HG02970 (cell line): ENCODE measurements around the gene UIMC1.
"Not testable (repeated sequence)": the region's sequence is repeated elsewhere in the genome, so short reads cannot be mapped to it uniquely, and the experiment has no call there.

ENCODE experiments used
- ATAC-seq: cut with Tn5 transposase; IDR thresholded peaks from one replicate; pipeline ENCODE4 v1.9.1; 2021; ENCODE audit warnings: mild to moderate bottlenecking, moderate library complexity, moderate number of reproducible peaks; ENCODE audit not compliant: unreplicated experiment, low FRiP score

UIMC1 gene

DNA sequence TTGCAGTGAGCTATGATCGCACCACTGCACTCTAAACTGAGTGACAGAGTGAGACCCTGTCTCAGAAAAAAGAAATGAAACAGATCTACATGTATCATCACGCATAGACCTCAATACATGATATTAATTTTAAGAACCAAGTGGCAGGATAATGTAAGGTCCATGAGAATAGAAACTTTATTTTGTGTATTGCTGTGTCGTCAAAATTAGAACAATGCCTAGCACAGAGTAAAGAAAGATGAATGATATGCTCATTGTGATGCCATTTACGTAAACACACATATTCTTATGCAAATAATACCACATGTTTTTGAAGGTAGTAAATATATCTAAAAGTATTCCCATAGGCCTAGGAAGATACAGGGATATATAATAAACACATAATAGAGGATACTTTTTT lies 3.6 kb upstream of the UIMC1 start:
- no peak for ATAC-seq

- ATAC-seq = no peak
These were observed 2.1 kb upstream of the UIMC1 start for GRCh38 chr5:177008716-177009115.

- peak; percentile 43 for ATAC-seq
These were observed 837 bp downstream of the UIMC1 start for GRCh38 chr5:177005619-177006264.

GRCh38 chr5:177004961-177005360 lies 1.6 kb downstream of the UIMC1 start:
- no peak for ATAC-seq

- ATAC-seq = no peak
These were observed 2.9 kb downstream of the UIMC1 start for GRCh38 chr5:177003649-177004048.

- not testable (repeated sequence) for ATAC-seq
These were observed 7.1 kb downstream of the UIMC1 start for GRCh38 chr5:176999526-176999925.

DNA sequence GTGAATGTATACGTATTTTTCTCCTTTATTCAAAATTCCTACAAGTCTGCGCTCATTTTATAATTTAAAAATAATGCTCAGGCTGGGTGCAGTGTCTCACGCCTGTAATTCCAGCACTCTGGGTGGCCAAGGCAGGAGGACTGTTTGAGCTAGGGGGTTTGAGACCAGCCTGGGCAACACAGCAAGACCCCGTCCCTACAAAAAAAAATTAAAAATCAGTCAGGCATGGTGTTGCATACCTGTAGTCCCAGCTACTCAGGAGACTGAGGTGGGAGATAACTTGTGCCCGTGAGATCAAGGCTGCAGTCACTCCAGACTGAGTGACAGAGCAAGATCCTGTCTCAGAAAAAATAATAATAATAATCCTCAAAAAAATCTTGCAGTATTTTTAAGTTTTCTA lies 7.8 kb downstream of the UIMC1 start:
- ATAC-seq = no peak

GRCh38 chr5:176996780-176997179 lies 9.8 kb downstream of the UIMC1 start:
- no peak for ATAC-seq

DNA sequence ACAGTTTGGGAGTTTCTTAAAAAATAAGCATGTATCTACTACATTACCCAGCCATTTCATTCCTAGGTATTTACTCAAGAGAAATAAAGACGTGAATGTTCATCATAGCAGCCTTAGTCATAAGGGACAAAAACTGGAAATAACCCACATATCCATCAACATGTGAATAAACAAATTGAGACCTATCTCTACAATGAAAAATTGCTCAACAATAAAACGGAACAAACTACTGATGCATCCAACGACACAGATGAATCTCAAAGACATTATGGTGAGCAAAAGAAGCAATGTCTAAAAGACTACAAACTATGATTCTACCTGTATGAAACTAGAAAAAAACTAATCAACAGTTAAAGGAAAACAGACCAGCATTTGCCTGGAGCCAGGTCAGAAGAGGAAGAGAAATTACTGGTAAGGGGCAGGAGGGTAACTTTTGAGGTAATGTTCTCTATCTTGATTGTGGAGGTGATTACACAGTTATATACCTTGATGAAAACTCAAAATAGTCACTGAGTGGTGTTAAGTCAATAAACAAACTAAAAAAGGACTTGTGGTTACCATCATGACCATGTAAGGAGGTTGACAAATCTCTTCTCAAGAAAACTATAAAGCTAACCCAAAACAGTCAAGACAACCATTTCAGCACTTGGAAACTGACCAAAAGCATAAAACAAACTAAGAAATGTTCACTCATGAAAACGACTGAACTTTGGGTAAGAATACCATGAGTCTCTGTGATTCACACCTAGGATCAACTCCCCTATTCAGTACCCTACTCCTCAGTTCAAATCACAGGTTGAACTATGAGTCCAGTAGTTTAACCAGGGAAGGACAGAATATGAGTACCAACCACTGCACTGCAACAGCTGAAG lies 10.4 kb downstream of the UIMC1 start:
- no peak for ATAC-seq

- no peak for ATAC-seq
These were observed 11.5 kb downstream of the UIMC1 start for GRCh38 chr5:176995122-176995490.

GRCh38 chr5:176994460-176995121 lies 12.0 kb downstream of the UIMC1 start:
- no peak for ATAC-seq

DNA sequence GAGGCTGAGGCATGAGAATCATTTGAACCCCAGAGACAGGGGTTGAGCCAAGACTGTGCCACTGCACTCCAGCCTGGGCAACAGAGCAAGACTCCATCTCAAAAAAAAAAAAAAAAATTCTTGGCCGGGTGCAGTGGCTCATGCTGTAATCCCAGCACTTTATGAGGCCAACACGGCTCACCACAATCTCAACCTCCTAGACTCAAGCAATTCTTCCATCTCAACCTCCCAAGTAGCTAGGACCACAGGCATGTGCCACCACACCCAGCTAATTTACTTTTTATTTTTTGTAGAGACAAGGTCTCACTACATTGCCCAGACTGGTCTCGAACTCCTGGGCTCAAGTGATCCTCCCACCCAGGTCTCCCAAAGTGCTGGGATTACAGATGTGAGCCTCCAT lies 13.5 kb downstream of the UIMC1 start:
- ATAC-seq = not testable (repeated sequence)

GRCh38 chr5:176987583-176987982 lies 19.0 kb downstream of the UIMC1 start:
- no peak for ATAC-seq

DNA sequence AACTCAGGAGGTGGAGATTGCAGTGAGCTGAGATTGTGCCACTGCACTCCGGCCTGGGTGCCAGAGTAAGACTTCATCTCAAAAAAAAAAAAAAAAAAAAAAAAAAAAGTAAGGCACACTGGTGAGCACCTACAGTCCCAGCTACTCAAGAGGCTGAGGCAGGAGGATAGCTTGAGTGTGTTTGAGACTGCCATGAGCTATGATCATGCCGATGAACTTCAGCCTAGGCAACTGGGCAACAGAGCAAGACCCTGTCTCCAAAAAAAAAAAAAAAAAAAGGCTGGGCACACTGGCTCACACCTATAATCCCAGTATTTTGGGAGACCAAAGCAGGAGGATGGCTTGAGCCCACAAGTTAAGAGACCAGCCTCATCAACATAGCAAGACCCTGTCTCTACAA lies 20.3 kb downstream of the UIMC1 start:
- ATAC-seq = no peak

- ATAC-seq = no peak
These were observed 21.1 kb downstream of the UIMC1 start for GRCh38 chr5:176985516-176985915.

- ATAC-seq = not testable (repeated sequence)
These were observed 22.4 kb downstream of the UIMC1 start for GRCh38 chr5:176984176-176984575.

GRCh38 chr5:176983593-176983992 lies 23.0 kb downstream of the UIMC1 start:
- ATAC-seq = not testable (repeated sequence)

DNA sequence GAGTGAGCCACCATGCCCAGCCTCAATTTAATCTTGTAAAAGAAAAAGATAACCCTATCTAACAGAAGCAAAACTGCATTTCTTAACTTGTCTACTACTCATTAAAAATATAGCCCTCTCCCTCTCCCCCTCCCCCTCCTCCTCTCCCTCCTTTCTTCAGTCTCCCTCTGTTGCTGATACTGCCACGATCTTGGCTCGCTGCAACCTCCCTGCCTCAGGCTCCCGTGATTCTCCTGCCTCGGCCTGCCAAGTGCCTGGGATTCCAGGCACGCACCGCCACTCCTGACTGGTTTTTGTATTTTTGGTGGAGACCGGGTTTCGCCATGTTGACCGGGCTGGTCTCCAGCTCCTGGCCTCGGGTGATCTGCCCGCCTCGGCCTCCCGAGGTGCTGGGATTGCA lies 23.5 kb downstream of the UIMC1 start:
- ATAC-seq = not testable (repeated sequence)

DNA sequence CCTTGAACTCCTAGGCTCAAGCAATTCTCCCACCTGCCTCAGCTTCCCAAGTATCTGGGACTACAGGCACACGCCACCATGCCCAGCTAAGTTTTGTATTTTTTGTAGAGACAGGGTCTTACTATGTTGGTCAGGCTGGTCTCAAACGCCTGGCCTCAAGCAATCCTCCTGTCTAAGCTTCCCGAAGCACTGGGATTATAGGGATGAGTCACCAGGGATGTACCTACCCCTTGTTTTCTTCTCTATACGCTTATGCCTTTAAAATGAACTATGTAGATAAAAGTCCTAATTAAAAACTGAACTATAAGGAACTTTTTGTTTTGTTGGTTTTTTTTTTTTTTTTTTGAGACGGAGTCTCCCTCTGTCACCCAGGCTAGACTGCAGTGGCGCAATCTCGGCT lies 25.8 kb downstream of the UIMC1 start:
- ATAC-seq = no peak

- ATAC-seq = no peak
These were observed 26.9 kb downstream of the UIMC1 start for GRCh38 chr5:176979669-176980068.

DNA sequence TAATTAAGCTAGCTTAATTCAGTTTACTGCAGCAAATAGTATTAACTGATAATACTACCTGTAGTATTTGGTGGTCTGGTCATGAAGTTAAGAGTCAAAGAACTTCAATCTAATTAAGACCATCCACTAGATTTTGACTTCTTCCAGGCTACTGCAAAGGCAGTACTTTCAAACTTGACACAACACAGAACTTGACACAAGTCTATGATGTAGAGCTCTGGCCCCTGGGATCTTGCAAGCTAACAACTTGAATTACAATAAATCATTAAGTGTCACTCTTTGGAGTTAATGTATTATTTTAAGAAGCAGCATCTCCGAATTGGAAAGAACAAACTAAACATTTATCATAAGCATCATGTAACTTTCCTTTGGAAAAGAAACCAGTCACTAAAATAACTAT lies 40.9 kb downstream of the UIMC1 start:
- ATAC-seq = no peak
